Measurements from ENCODE around the gene RAB9A. TPM values are rescaled to one million over a fixed set of nuclear protein-coding genes. Genes with fewer than 3 reads are reported as not detected.

RAB9A gene
- total RNA-seq, 1 experiment from 2014 or later: 26.3 TPM

GRCh38 chrX:13695601-13696115, 6.7 kb downstream of the RAB9A start:
- no peak overlapping the region for H3K27ac Mint-ChIP-seq

More at GRCh38 chrX:13695601-13696115, 6.7 kb downstream of the RAB9A start:
- Mint-ChIP-seq H3K36me3 (no peaks in the 10 kb centered on the region), H3K27me3 (ENCODE audit: low read depth) (no peaks in the 10 kb centered on the region), H3K4me3 (no peak overlapping the region), H3K4me1 (peaks cover 32% of the 10 kb centered on the region), H3K9me3 (no peaks in the 10 kb centered on the region)
- CTCF ChIA-PET: no interaction called here
- DNase-seq (ENCODE audit: low spot score) (no peak), ATAC-seq (no peak)
- POLR2A ChIA-PET: no interaction called here
- TF ChIP-seq JAZF1 (CRISPR knock-in tag; IDR thresholded peaks at IDR 0.05): no peak
- no peak for TF ChIP-seq RORB (CRISPR knock-in tag; IDR thresholded peaks at IDR 0.05)
- no peak for TF ChIP-seq NFATC4 (CRISPR knock-in tag; IDR thresholded peaks at IDR 0.05)
- no peak for TF ChIP-seq ZSCAN18 (CRISPR knock-in tag; IDR thresholded peaks at IDR 0.05)
- TF ChIP-seq FOXJ3 (CRISPR knock-in tag; IDR thresholded peaks at IDR 0.05; ENCODE audit: borderline replicate concordance): no peak
- TF ChIP-seq AFF4 (CRISPR knock-in tag; IDR thresholded peaks at IDR 0.05; ENCODE audit: borderline replicate concordance): no peak
- TF ChIP-seq IRF2 (CRISPR knock-in tag; IDR thresholded peaks at IDR 0.05; ENCODE audit: borderline replicate concordance, low read depth): no peak
- no peak for TF ChIP-seq HMGXB4 (CRISPR knock-in tag; IDR thresholded peaks at IDR 0.05)
- TF ChIP-seq ESRRA (CRISPR knock-in tag; IDR thresholded peaks at IDR 0.05; ENCODE audit: borderline replicate concordance): no peak
- TF ChIP-seq GRHL2 (CRISPR knock-in tag; IDR thresholded peaks at IDR 0.05; ENCODE audit: insufficient replicate concordance, severe bottlenecking): no peak
- no peak for TF ChIP-seq SMAD3 (CRISPR knock-in tag; IDR thresholded peaks at IDR 0.05; ENCODE audit: borderline replicate concordance)
- TF ChIP-seq AR (CRISPR knock-in tag; IDR thresholded peaks at IDR 0.05): no peak
- no peak for TF ChIP-seq ARID4B (CRISPR knock-in tag; IDR thresholded peaks at IDR 0.05; ENCODE audit: borderline replicate concordance)
- TF ChIP-seq ZNF232 (CRISPR knock-in tag; IDR thresholded peaks at IDR 0.05): no peak
